ENCODE measurements around the gene ZNF256.
"Not testable (repeated sequence)": the region's sequence is repeated elsewhere in the genome, so short reads cannot be mapped to it uniquely, and the experiment has no call there.

DNA sequence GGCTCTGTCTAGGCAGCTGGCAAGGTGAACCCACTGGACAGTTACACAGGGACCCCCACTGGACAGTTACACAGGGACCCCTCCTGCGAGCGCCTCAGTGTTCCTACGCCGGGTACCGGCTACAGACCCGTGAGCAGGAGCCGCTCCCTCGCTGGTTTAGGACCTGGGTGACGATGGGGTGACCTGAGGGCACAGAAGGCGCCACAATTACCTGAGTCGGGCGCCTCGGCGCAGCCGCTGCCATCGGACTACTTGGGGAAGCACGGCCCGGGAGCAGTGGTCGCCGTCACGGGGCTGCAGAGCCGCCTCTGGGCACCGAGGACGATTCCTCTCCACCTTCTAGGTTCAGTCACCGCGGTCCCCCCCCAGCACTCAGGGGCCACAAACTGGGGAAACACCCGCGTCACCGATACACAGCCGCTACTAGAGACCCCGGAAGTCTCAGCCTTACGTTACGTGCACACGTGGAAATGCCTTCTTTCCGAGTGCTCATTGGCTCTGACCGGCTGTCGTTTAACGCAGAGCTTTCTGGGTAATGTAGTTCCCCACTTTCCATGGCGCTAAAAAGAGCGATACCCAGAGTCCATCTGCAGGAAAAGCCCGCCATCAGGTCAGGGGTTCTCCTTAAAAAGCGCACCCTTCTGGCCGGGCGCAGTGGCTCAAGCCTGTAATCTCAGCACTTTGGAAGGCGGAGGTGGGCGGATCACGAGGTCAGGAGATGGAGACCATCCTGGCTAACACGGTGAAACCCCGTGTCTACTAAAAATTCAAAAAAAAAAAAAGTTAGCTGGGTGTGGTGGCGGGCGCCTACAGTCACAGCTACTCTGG, 31.1 kb downstream of the ZNF256 start, which contains the start of gene ZNF417:
- TF ChIP-seq ZNF543 (CRISPR knock-in tag; IDR thresholded peaks at IDR 0.05) (peak; percentile 98), RAD21 (CRISPR knock-in tag; IDR thresholded peaks at IDR 0.05) (peak; percentile 23; the same call in 1 of the 2 replicates), MXI1 (IDR thresholded peaks at IDR 0.05; ENCODE audit: borderline replicate concordance, low read depth, low read length) (peak; percentile 70; the same call in 1 of the 3 replicates), NR2F6 (CRISPR knock-in tag; IDR thresholded peaks at IDR 0.05) (peak; percentile 44; the same call in 1 of the 2 replicates)
- TF ChIP-seq HMG20B (CRISPR knock-in tag; conservative IDR thresholded peaks at IDR 0.05); EZH2 (conservative IDR thresholded peaks at IDR 0.05; ENCODE audit: low read depth, low read length); NR2F6 (IDR thresholded peaks at IDR 0.05): not testable (repeated sequence)
- TF ChIP-seq, protein P1, sequence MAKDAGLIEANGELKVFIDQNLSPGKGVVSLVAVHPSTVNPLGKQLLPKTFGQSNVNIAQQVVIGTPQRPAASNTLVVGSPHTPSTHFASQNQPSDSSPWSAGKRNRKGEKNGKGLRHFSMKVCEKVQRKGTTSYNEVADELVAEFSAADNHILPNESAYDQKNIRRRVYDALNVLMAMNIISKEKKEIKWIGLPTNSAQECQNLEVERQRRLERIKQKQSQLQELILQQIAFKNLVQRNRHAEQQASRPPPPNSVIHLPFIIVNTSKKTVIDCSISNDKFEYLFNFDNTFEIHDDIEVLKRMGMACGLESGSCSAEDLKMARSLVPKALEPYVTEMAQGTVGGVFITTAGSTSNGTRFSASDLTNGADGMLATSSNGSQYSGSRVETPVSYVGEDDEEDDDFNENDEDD (CRISPR knock-in tag; IDR thresholded peaks at IDR 0.05; ENCODE audit: borderline replicate concordance) = peak; percentile 90
- TF ChIP-seq, protein P2, sequence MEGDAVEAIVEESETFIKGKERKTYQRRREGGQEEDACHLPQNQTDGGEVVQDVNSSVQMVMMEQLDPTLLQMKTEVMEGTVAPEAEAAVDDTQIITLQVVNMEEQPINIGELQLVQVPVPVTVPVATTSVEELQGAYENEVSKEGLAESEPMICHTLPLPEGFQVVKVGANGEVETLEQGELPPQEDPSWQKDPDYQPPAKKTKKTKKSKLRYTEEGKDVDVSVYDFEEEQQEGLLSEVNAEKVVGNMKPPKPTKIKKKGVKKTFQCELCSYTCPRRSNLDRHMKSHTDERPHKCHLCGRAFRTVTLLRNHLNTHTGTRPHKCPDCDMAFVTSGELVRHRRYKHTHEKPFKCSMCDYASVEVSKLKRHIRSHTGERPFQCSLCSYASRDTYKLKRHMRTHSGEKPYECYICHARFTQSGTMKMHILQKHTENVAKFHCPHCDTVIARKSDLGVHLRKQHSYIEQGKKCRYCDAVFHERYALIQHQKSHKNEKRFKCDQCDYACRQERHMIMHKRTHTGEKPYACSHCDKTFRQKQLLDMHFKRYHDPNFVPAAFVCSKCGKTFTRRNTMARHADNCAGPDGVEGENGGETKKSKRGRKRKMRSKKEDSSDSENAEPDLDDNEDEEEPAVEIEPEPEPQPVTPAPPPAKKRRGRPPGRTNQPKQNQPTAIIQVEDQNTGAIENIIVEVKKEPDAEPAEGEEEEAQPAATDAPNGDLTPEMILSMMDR (CRISPR knock-in tag; IDR thresholded peaks at IDR 0.05) = peak; percentile 77

All from HepG2 (cell line).